Activated CD4-positive, alpha-beta T cell treated with anti-CD3 and anti-CD28 coated beads for 48 hours (primary cell): ENCODE results near the gene CIROP.
"Not testable (repeated sequence)": the region's sequence is repeated elsewhere in the genome, so short reads cannot be mapped to it uniquely, and the experiment has no call there.

ENCODE experiments used
- DNase-seq: peaks from one replicate; pipeline ENCODE4 v3.0.0-alpha.2; 2020

The CIROP gene

DNA sequence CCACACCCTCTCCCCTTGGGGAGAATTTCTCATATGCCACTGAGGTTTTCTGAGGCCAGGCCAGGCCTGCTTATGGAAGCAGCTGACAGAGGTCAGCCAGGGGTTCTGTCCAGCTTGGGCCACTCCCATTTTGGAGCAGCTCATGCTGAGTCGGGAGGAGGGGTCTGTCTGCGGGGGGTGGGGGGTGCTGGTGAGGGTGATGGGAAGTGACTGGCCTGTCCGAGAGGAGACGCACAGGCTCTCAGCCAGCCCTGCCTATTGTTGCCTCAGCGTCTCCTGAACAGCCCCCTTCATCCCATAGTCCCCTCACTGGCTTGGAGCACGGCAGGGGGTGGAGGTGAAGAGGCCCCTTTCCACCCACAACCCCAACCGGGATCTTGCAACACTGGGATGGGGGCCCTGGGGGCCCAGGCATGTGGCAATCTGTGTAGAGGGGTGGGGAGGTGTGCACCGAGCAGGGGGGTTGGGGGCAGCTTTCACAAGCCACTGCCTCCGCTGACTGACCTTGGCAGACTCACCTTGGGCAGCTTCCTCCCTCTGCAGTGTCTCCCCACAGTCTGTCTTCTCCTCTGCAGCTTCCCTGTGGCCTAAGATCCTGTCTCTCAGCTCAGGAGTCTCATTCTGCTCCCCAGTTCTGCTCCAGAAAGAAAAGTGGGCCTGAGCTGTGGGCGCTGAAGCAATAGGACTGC lies 8.8 kb upstream of the CIROP start:
- no peak for DNase-seq

DNA sequence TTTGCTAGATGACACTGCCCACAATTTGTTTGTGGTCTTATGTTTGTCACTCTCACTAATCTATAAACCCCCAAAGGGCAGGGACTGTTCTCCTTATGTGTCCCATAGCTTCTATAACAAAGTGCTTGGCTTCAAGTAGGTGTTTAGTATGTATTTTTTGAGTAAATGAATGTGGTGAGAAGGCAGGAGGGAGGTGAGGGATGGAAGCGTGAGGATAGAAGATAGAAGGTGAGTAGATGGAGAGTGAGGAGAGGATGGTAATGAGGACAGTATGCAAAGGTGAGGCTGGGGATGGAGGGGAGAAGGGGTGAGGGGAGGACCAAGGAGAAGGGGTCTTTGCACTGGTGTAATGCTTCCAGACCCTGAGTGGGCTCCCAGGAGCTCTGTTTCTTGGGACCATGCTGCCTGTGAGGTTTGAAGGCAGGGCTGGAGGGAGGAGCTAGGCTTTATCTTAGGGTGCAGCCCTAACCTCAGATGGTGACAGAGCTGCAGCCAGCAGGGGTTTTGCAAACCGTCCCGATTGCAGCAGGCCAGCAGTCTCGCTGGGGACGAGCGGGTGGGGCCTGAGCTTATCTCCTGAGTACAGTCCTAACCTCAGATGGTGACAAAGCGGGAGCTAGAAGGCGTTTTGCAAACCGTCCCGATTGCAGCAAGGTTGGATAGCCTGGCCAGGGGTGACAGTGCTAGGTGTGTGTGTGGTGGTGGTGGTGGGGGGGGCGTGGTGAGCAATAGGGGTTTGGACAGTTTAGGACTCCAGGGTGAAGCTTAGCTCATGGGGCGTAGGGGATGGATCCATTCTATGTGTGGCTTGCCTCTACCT lies 7.8 kb upstream of the CIROP start:
- no peak for DNase-seq

DNA sequence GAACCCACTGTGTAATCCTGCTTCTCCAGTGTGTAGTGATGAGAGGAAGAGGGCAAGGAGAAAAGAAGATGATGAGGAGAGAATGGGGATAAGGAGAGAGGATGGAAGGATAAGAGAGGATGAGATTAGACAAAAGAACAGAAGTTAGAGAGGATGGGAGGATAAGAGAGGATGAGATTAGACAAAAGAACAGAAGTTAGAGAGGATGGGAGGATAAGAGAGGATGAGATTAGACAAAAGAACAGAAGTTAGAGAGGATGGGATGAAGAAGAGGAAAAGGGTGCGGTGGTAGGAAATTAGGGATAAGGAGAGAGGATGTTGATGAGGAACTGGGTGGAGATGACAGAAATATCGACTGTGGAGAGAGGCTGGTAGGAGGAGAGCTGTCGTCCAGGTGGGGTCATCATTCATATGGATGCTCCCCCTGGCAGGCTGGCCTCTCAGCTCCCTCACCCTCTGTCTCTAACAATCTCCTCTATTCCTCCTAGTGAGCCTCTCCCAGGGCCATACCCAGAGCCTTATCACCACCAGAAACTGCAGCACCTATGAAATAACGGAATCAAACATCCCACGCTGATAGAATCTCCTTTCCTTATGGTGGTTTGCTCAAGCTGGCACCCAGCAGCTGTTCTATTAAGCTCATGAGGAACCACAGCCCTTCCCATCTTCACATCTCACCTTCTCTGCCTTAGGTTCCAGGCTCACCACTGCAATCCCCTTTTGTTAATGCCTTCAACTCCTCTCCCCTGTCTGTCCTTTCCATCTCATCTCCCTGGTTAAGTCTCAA lies 6.0 kb upstream of the CIROP start:
- DNase-seq = no peak

DNA sequence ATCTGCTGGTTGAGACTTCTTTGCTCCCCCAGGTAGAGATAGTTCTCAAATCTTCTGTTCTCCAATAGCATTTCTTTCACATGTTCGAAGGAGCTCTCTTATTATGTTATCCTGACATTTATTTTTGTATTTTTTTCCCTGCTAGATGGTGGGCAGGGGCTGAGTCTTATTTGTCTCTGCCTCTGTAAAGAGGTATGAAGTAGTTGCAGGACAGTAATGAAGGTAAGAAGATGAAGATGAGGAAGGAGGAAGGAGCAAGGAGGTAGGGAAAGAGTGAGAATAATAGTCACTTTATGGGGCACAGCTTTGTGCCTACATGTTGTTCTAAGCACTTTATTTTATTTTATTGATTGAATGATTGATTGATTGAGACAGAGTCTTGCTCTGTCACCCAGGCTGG lies 5.0 kb upstream of the CIROP start:
- DNase-seq = no peak

DNA sequence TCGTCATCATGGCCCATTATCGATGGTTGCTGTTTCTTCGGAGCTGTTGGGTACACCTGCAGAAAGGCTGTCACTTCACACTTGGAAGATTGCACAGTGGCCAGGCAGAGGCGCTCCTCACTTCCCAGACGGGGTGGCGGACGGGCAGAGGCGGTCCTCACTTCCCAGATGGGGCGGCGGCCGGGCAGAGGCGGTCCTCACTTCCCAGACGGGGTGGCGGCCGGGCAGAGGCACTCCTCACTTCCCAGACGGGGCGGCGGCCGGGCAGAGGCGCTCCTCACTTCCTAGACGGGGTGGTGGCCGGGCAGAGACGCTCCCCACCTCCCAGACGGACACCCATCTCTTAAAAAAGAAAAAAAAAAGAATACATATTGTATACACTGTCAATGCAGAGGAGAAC lies 3.4 kb upstream of the CIROP start:
- not testable (repeated sequence) for DNase-seq

DNA sequence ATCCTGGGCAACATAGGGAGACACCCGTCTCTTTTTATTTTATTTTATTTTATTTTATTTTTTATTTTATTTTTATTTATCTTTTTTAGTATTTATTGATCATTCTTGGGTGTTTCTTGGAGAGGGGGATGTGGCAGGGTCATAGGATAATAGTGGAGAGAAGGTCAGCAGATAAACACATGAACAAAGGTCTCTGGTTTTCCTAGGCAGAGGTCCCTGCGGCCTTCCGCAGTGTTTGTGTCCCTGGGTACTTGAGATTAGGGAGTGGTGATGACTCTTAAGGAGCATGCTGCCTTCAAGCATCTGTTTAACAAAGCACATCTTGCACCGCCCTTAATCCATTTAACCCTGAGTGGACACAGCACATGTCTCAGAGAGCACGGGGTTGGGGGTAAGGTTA lies 2.8 kb upstream of the CIROP start:
- DNase-seq = not testable (repeated sequence)

DNA sequence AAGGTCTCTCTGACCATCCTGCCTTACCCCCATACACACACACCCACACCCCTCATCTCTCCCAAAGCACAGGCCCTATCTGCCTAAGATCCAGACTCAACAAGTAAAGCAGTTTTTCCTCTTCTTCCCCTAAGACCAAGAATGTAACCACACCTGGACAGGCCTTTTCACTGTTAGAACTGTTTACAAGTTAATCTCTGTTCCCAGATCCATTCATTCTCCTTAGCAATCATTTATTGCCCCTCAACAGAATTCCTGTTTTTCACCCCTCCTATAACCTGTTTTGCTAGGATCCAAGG lies 1.9 kb upstream of the CIROP start:
- DNase-seq = no peak

DNA sequence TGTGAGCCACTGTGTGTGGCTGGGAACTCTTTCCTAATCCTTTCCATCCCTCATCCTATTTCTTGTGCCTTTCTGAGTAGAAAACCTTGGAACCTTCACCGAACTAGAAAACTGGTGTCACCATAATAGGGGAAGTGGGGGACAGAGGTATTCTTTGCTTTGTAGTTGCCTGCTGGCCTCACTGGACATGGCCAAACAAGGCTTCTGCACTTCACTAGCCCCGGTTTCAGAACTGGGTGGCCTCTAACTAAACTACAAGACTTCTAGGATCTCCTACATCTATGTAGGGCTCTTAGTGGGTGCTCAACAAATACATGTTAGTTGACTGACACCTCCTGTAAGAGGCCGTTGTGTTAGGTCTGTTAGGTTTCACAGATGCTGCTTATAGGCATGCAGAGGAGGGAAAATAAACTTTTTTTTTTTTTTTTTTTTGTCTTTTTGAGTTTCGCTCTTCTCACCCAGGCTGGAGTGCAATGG lies 597 bp upstream of the CIROP start:
- DNase-seq = no peak

DNA sequence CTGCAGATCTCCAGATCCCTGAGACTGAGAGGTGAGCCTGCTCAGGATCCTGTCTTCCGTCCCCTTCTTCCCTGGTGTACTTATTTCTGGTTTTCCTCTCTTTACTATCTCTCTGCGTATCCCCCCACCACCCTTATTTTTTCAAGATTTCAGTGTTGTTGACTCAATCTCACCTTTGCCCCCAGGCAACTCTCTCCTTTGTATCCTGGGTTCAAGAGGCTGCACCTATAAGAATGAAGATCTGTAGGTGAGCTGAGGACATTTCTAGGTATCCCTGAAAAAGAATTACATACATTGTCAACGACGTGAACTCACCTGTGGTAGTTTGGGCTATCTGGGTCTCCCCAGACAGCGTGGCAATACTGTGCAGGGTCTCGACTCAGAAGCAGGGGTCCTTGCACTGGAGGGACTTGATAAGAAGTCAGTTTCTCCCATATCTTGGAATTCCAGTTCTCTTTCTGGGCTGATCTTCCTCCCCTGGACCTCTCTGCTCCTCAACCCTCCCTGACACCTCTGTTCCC lies 659 bp downstream of the CIROP start:
- DNase-seq = no peak

DNA sequence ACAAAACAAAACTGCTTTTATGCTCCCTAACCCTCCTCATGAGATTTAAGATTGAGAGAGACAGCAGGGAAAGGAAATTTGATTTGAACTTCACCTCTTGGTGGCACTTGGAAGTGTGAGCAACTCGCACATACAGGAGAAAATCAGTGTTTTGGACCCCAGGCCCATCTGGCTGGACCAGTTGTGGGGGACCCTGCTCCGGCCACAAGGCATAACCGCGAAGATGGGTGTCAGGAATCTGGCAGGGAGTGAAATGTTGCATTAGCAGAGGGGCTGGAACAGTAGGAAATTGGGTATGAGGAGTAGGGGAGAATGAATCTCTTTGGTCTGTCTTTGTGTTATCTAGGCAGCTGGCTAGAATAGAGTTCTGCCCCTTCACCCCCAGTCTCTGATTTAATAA lies 1.2 kb downstream of the CIROP start:
- no peak for DNase-seq

DNA sequence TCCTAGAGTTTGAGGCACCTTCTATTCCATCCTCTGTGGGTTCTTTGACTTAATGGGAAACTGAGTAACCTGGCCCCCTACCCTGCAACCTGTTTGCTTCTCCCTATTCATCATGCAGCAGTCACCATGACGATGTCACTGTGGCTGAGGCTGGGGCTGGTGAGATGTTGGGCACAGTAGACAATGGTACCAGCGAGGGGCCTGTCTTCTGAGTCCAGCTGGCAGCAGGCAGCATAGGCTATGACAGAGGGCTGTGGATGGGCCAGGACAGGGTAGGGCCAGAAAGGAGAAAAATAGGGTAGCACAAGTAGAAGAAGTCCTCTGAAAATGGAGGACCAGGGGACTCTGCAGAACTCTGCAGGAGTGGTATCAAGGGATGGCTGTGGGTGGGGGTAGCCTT lies 2.0 kb downstream of the CIROP start:
- no peak for DNase-seq

DNA sequence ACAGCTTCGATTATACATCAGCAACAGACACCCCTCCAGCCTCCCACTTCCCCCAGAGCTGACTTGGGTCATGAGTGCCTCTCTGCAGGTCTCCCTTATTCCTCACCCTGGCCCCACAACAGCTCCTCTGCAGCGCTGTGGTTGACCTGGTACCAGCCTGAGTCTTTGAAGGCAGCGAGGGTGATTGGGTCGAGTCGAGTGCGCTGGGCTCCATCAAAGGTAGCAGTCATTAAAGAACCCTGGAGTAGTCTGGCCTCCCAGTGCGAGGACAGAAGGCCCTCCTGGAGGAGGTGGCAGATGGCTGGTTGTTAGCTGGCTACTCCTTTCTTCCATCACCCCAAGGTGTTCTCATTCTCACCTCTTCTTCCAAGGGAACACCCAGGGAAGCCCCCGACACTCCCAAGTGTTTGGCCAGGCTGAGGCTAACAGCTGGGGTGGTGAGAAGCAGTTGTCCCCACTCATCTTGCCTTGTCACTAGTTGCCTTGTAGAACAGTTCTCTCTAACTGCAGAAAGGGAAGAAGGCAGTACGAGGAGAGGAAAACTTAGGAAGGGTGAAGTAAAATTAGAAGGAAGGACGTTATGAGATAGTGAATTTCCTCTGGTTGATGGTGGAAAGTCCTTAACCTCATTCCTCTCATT lies 2.7 kb downstream of the CIROP start:
- DNase-seq = no peak

DNA sequence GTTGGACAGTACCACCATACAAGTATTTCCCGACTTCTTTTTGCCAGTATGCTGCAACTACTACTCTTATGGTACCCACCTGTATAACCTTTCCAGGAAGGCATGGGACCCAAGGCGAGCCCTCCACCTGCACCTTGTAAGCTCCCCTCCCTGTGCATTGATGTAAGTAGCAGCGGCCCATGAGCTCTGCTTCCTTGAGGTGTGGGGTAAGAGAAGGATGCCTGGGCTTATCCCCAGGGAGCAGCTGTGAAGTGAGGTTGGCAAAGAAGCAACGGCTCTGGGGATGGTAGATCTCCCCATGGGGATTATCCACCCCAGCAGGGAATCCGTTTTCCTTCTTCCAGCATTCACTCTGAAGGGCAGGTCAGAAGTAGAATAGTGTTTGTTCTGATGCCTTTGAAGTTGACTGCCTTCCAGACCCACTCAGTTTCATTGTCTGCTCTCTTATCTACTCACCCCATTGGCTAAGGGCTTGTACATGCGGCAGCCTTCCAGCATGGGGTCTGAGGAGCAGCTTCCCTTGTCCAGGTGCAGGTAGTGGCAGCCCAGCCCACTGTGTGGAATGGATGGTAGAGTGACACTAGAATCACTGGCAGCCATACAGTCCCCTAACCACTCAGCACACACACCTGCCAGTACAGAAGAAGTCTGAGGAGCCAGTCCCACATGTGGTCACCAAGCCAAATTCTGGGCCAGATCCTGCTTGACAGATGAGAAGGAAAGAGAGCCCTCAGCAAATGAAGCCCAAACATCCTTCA lies 3.4 kb downstream of the CIROP start:
- DNase-seq = no peak

DNA sequence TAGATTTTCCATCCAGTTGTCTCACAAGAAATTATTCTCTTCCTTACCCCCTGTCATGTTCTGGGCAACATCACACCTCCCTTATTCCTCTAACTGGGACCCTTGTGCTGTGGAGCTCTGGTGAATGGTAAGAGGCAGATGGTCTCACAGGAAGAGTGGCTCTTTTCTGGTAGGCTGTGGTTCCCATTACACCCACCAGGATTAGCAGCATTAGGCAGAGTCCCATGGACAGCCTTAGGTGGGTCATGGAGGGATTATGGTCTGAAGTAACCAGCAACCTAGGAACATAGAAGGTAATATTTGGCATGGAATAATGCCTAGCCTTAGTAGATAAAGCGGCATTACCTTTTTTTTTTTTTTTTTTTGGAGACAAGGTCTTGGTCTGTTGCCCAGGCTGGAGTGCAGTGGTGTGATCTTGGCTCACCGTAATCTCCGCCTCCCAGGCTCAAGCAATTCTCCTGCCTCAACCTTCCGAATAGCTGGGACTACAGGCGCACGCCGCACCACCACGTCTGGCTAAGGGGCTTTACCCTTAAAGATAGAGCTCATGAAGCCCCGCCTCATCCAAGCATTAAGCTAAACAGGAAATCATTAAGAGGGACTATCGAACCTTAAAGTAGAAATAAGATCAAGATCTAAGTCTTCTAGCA lies 5.5 kb downstream of the CIROP start:
- DNase-seq = no peak

DNA sequence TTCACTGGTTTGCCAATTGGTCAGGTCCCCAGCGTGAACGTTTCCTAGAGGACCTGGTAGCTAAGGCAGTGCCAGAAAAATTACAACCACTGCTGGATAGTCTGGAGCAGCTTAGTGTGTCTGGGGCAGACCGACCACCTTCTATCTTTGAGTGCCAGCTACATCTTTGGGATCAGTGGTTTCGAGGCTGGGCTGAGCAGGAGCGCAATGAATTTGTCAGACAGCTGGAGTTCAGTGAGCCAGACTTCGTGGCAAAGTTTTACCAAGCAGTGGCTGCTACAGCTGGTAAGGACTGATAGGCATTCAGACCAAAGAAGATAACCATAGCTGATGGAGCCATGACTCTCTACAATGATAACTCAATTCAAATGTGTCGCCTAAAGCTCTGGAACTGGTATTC lies 7.0 kb downstream of the CIROP start:
- no peak for DNase-seq

DNA sequence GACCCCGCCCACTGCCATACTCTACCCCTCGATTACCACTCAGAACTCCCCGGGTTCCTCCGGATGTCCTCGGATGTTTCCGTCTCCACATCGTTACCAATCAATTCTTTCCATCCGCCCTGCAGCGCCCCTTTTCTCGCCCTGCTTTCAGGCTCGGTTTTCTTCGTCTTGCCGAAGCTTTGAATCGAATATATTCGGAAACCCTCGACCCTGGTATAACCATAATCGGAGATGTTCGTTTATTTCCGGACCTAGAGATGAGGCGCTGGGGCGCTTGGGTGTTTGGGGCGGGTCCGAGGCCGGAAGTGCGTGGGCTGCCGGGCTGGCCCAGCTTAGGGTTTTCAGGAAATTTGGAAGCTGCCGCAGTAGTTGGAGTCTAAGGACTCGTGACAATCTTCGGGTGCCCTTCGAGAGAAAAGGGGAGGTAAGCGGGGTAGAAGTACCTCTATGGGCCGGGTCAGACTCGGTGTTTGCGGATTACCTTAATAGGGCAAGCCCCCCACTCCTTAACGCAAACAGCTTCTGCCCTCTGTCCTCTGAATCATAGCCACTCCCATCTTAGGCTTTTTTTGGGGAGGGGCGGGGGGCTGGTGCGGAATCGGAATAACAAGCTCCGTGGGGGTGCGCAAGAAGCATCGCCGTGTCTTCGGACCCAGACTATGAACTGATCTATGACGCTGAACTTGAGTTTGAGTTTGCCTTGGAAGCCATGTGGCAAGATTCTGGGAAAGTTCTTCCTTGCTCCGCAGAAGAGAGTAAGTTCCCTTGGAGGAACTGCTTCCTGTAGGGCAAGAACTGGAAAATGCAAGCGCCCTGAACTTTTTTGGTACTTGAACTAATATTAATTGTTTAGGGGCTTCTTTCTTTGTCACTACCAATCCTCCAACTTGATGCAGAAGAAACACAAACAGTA lies 9.3 kb downstream of the CIROP start, which contains the start of gene C14orf119:
C14orf119 (plus strand) TSS at position 310 of the 913 bp plus-strand sequence. CDS start 2,154 bp downstream, outside the sequence.
- peak; percentile 100 for DNase-seq

DNA sequence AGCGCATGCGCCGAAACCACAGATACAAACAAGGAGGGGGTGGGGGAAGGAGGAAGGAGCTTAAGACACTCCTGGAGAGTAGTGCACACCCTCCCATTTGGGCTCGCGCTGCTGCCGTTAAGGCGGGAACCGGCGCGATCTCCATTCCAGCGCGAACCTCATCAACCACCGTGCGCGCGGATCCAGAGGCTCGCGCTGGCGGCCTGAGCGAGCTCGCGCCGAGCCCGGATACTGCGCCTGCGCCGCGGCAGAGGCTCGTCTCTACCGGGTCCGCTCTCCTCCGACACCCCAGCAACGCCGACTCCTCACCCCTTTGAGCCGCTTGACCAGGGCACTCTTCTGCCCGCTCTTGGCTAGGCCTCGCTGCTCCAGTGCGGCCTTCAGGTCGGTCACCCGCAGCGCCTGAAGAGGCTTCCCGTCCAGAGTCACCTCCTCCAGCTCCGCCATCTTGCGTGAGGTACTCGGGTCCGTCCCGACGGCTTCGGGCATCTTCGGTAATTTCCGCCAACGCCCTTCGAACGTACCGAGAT lies 10.1 kb downstream of the CIROP start, which contains the start of gene ACIN1:
ACIN1 (minus strand) TSS at position 471 of the 530 bp plus-strand sequence; CDS start at position 447, 24 bp downstream.
- peak; percentile 78 for DNase-seq

DNA sequence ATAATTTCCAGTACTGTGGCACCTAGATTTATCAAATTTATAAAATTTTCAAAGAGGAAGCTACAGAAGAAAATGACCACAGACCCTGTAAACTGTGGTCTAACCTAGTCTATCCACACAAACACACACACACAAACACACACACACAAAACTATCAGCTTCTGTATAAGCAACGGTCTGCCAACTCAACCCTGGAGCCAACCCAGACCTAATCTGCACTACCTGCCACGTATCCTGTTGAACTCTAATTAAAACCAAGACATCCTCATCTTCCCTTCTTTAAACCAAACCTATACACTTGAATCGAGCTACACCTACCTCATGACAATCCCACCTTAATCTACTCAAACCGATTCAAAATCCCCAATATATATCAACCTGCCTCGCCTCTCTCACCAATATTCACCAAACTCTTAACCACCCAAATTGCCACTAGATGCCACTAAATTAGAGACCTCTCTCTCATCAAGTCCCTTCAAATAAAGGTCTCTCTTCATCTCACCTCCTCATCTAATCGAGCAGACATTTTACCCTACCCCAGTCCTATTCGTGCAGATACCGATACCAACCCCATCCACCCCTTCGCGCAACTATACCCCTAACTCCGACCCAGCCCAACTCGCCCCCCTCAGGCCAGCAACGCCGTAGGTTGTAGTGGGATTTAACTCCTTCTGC lies 10.7 kb downstream of the CIROP start:
- no peak for DNase-seq

DNA sequence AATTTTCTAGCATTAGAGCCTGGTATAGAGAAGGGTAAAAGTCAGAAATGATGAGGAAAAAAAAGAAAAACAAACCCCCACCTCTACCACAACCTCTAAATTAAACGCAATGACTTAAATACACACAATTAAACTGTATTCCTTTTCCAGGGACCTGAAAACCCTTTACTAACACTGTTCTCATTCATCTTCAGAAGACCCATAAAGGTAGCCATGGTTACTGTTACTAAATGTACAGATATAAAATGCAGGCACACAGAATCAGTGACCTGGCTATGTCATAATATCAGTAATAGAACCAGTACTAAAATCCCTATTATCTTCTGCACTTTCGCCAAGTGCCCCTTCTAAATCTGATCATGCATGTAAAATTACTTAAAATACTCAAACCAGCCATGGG lies 11.3 kb downstream of the CIROP start:
- DNase-seq = no peak
